Vagina (tissue), 2 donors: ENCODE results near the gene ABTB2. TPM values are rescaled to one million over a fixed set of nuclear protein-coding genes. Genes with fewer than 3 reads are reported as not detected.

Experiments
- DNase-seq, 2 donors: peaks; one replicate each; pipeline ENCODE4 v3.0.0-alpha.2; 2017; ENCODE audit errors: extremely low spot score in 2 of 2
- H3K27ac ChIP-seq: fragments of 200-600 bp; sonication (generic); one replicate; pipeline ENCODE4 v1.5.1; 2019
- H3K27me3 ChIP-seq: fragments of 200-600 bp; sonication (generic); one replicate; pipeline ENCODE4 v1.5.1; 2019
- H3K36me3 ChIP-seq, 2 donors: fragments of 200-600 bp; sonication (generic); one replicate each; pipeline ENCODE4 v1.5.1; 2017 to 2019
- H3K4me1 ChIP-seq: fragments of 200-600 bp; sonication (generic); one replicate; pipeline ENCODE4 v1.5.1; 2019
- H3K4me3 ChIP-seq, 2 donors: fragments of 200-600 bp; sonication (generic); 1 replicate in 1 of 2; 2 replicates in 1 of 2; pipeline ENCODE4 v1.5.1; 2016 to 2019
- H3K9me3 ChIP-seq: fragments of 200-600 bp; sonication (generic); one replicate; pipeline ENCODE4 v1.5.1; 2019
- CTCF ChIP-seq, 3 experiments: fragments of 450-650 bp in 2 of 3; fragments of 200-600 bp in 1 of 3; sonication (generic) in 1 of 3; IDR thresholded peaks; one replicate each; pipeline ENCODE4 v1.5.1; 2017 to 2019; ENCODE audit warnings: antibody characterized with exemption in 3 of 3, mild to moderate bottlenecking in 2 of 3, moderate library complexity in 2 of 3
- POLR2A ChIP-seq, 2 donors: fragments of 450-650 bp; IDR thresholded peaks; one replicate each; pipeline ENCODE4 v1.6.1; 2017; ENCODE audit warnings: antibody characterized with exemption in 2 of 2, mild to moderate bottlenecking in 2 of 2, moderate library complexity in 2 of 2
- POLR2AphosphoS5 ChIP-seq, 2 donors: sonication (generic); formaldehyde crosslinking; IDR thresholded peaks; one replicate each; pipeline ENCODE4 v1.9.0; 2017; ENCODE audit warnings: antibody characterized with exemption in 2 of 2, mild to moderate bottlenecking in 2 of 2, low read depth in 1 of 2; ENCODE audit not compliant: insufficient read depth in 1 of 2
- intact Hi-C: fragments of 100-400 bp; cut with DNase I; formaldehyde crosslinking; loops from one replicate; pipeline ENCODE4 v1.15.1; 2023
- total RNA-seq: library from RNA; depleted of rRNA; stranded (reverse); fragments of >200 nt; gene quantifications from one replicate; pipeline ENCODE4 v1.2.3, GENCODE V29; 2016

Gene ABTB2
- total RNA-seq, 1 donor from 2014 or later: 10.8 TPM

DNA sequence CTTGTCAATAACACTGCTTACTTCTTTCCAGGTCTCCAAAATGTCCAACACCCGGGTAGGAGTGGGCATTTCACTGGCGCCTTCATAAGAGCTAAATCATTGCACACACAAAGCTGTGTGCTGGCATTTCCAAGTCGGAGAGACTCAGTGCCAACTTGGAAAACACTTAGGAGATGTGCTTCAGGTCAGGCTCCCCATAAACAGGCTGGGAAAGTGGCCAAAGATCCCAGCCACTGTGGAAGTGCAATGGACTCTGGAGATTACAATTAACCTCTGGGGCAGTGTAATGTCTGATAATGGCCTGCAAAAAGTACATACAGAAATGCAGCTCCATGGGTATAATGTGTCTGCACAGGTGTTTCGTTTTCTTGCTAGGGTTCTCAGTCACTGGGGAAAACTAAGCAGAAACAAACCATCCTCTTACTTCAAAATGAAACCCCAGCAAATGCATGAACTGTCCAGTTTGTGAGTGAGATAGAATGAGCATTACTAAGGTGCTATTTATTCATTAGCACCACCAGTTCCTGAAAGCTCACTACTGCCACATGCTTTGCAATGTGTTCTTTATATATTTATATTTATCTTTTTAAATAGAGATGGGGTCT is 79.0 kb downstream of the ABTB2 start:
- Histone ChIP-seq H3K4me1 (peaks cover 27% of the 10 kb centered on the region), H3K27ac (no peak overlapping the region), H3K4me3 (no peak overlapping the region), H3K36me3 (no peaks in the 10 kb centered on the region), H3K27me3 (no peaks in the 10 kb centered on the region), H3K9me3 (no peaks in the 10 kb centered on the region)
- intact Hi-C loops: no loop called here
- DNase-seq: no peak
- TF ChIP-seq POLR2A (IDR thresholded peaks at IDR 0.05): no peak
- TF ChIP-seq CTCF (IDR thresholded peaks at IDR 0.05): no peak
- no peak for TF ChIP-seq POLR2AphosphoS5 (IDR thresholded peaks at IDR 0.05; ENCODE audit: insufficient read depth in 1 of 2, low read depth in 1 of 2)

DNA sequence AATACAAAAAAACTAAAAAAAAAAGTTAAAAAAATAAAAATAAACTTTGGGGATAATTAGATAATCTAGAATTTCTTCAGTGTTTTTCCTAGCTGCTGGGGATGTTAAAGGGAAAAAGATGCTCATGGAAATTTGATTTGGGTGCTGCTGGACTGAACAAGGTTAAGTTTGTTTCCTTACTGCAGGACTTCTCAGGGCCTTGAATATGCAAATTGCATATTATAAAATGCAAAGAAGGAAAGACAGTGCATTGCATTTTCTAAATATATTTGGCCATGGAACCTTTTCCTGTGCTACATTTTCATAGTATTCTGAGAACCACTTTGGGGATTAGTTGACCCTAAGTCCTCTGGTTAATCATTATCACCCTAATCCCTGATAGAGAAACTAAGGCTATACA is 79.6 kb downstream of the ABTB2 start:
- DNase-seq: no peak
- no peak overlapping the region for H3K4me3 ChIP-seq
- H3K27me3 ChIP-seq: no peaks in the 10 kb centered on the region
- H3K4me1 ChIP-seq: peaks cover 27% of the 10 kb centered on the region
- no peaks in the 10 kb centered on the region for H3K36me3 ChIP-seq
- no peak overlapping the region for H3K27ac ChIP-seq
- no peak for TF ChIP-seq CTCF (IDR thresholded peaks at IDR 0.05)
- no peak for TF ChIP-seq POLR2A (IDR thresholded peaks at IDR 0.05)
- TF ChIP-seq POLR2AphosphoS5 (IDR thresholded peaks at IDR 0.05; ENCODE audit: insufficient read depth in 1 of 2, low read depth in 1 of 2): no peak
- intact Hi-C loops: no loop called here
- no peaks in the 10 kb centered on the region for H3K9me3 ChIP-seq

GRCh38 chr11:34277171-34277570 is 80.6 kb downstream of the ABTB2 start:
- Histone ChIP-seq H3K36me3 (no peaks in the 10 kb centered on the region), H3K4me1 (peaks cover 27% of the 10 kb centered on the region), H3K4me3 (no peak overlapping the region), H3K27ac (no peak overlapping the region), H3K9me3 (no peaks in the 10 kb centered on the region), H3K27me3 (no peaks in the 10 kb centered on the region)
- no peak for DNase-seq
- intact Hi-C loops: no loop called here
- no peak for TF ChIP-seq POLR2AphosphoS5 (IDR thresholded peaks at IDR 0.05; ENCODE audit: insufficient read depth in 1 of 2, low read depth in 1 of 2)
- no peak for TF ChIP-seq POLR2A (IDR thresholded peaks at IDR 0.05)
- TF ChIP-seq CTCF (IDR thresholded peaks at IDR 0.05): no peak

DNA sequence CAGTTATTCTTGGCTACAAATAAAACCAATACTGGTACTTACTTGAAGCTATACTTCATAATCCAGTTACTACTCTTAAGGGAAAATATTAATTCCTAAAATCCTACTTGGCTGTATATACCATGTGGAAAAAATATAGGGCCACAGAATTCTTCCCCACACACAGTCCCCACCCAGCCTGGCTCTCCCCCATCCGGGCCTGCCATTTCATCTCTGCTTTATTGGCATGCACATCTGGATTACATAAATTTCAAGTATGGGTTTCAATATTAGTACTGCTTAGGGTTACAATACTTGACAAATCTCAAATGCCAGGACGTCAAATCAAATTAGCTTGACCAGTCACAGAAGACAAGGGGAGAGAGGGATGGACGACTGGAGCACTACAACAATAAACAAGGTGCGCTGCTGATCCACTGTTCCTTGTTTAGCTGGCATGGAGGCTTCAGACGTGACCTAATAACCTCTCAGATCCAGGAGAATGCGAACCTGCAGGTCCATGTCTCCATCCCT is 81.4 kb downstream of the ABTB2 start:
- no peak overlapping the region for H3K4me3 ChIP-seq
- intact Hi-C loops: no loop called here
- H3K9me3 ChIP-seq: no peaks in the 10 kb centered on the region
- no peak for DNase-seq
- no peak overlapping the region for H3K27ac ChIP-seq
- H3K36me3 ChIP-seq: no peaks in the 10 kb centered on the region
- H3K27me3 ChIP-seq: no peaks in the 10 kb centered on the region
- TF ChIP-seq POLR2A (IDR thresholded peaks at IDR 0.05) (no peak), CTCF (IDR thresholded peaks at IDR 0.05) (no peak), POLR2AphosphoS5 (IDR thresholded peaks at IDR 0.05; ENCODE audit: insufficient read depth in 1 of 2, low read depth in 1 of 2) (no peak)
- H3K4me1 ChIP-seq: peaks cover 25% of the 10 kb centered on the region

DNA sequence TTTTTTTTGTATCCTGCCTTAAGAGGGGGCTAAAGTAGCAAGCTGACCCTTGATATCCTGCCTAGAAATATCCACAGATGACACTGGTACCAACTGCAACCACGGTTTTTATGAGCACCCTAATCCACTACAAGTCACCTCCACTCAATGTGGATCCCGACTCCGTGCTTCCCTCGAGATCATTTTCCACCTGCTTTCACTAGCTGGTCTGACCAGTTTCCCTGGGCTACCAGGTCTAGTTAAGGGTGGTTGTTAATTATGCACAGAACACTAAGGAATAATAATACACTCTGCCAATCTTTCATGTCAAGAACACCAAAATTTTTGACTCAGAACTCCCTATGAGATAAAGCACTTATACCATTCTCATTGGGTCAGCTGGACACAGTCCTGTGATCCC is 82.3 kb downstream of the ABTB2 start:
- TF ChIP-seq POLR2AphosphoS5 (IDR thresholded peaks at IDR 0.05; ENCODE audit: insufficient read depth in 1 of 2, low read depth in 1 of 2) (no peak), CTCF (IDR thresholded peaks at IDR 0.05) (no peak), POLR2A (IDR thresholded peaks at IDR 0.05) (no peak)
- Histone ChIP-seq H3K36me3 (no peaks in the 10 kb centered on the region), H3K27me3 (no peaks in the 10 kb centered on the region), H3K27ac (peak overlapping the region; percentile 70), H3K9me3 (no peaks in the 10 kb centered on the region), H3K4me3 (no peak overlapping the region), H3K4me1 (peaks cover 19% of the 10 kb centered on the region)
- intact Hi-C loops: no loop called here
- DNase-seq: no peak
